ENCODE data around the gene FGD6.
"Not testable (repeated sequence)": the region's sequence is repeated elsewhere in the genome, so short reads cannot be mapped to it uniquely, and the experiment has no call there.

The FGD6 gene

GRCh38 chr12:95105540-95105939, 111.7 kb downstream of the FGD6 start:
- TF ChIP-seq, protein P1, sequence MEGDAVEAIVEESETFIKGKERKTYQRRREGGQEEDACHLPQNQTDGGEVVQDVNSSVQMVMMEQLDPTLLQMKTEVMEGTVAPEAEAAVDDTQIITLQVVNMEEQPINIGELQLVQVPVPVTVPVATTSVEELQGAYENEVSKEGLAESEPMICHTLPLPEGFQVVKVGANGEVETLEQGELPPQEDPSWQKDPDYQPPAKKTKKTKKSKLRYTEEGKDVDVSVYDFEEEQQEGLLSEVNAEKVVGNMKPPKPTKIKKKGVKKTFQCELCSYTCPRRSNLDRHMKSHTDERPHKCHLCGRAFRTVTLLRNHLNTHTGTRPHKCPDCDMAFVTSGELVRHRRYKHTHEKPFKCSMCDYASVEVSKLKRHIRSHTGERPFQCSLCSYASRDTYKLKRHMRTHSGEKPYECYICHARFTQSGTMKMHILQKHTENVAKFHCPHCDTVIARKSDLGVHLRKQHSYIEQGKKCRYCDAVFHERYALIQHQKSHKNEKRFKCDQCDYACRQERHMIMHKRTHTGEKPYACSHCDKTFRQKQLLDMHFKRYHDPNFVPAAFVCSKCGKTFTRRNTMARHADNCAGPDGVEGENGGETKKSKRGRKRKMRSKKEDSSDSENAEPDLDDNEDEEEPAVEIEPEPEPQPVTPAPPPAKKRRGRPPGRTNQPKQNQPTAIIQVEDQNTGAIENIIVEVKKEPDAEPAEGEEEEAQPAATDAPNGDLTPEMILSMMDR (IDR thresholded peaks at IDR 0.05) = no peak
- no peaks in the 10 kb centered on the region for H3K36me3 ChIP-seq (ENCODE audit: control insufficient read depth, insufficient read depth, low read length)
- no peak overlapping the region for H2AFZ ChIP-seq
- H3K4me2 ChIP-seq (ENCODE audit: low read length) = no peak overlapping the region
- H3K9ac ChIP-seq = no peak overlapping the region
- H3K27ac ChIP-seq = no peak overlapping the region
- H3K27me3 ChIP-seq (ENCODE audit: control insufficient read depth, insufficient read depth, low read length) = no peaks in the 10 kb centered on the region
- no peaks in the 10 kb centered on the region for H3K9me3 ChIP-seq (ENCODE audit: control insufficient read depth, low read length)
- H3K4me1 ChIP-seq = no peaks in the 10 kb centered on the region
- H3K4me3 ChIP-seq (ENCODE audit: low read depth, low read length) = no peak overlapping the region
- no peaks in the 10 kb centered on the region for H3K79me2 ChIP-seq

- H3K4me2 ChIP-seq (ENCODE audit: low read length) = no peak overlapping the region
- H2AFZ ChIP-seq = no peak overlapping the region
- H3K27me3 ChIP-seq (ENCODE audit: control insufficient read depth, insufficient read depth, low read length) = no peaks in the 10 kb centered on the region
- H3K4me3 ChIP-seq (ENCODE audit: low read depth, low read length) = no peak overlapping the region
- no peaks in the 10 kb centered on the region for H3K9me3 ChIP-seq (ENCODE audit: control insufficient read depth, low read length)
- no peaks in the 10 kb centered on the region for H3K79me2 ChIP-seq
- H3K36me3 ChIP-seq (ENCODE audit: control insufficient read depth, insufficient read depth, low read length) = no peaks in the 10 kb centered on the region
- H3K9ac ChIP-seq = no peak overlapping the region
- TF ChIP-seq, protein P1 (IDR thresholded peaks at IDR 0.05) = no peak
- H3K27ac ChIP-seq = no peak overlapping the region
- no peaks in the 10 kb centered on the region for H3K4me1 ChIP-seq
These were observed 112.3 kb downstream of the FGD6 start for GRCh38 chr12:95104919-95105452.

DNA sequence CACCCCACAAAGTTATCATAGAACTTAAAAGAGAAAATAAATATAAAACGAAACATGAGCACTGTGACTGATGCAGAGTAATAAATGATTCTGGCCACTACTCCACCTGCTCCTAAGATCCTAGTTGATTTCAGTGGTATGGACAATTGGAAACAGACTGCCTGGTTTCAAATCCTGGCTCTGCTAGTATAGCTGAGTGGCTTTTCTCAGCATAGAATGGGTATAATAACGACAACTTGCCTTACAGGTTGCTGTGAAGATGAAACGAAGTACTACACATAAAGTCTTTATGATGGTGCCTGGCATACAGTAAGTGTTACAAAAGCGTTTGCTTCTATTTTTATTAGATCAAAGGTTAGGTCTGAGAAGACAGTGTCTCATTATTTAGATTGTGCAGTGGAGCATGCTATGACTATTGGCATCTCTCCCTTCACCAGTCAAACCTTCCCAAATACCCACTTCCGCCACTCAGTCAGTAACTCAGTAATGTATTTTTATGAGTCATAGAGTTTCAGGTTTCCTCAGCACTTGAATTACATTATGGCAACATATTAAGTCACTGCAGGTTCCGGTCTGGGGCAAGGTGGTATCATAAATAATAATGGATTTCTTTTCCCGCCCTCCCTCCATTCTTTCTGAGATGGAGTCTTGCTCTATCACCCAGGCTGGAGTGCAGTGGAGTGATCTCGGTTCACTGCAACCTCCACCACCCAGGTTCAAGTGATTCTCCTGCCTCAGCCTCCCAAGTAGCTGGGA, 114.2 kb downstream of the FGD6 start:
- no peak overlapping the region for H2AFZ ChIP-seq
- no peak overlapping the region for H3K4me3 ChIP-seq (ENCODE audit: low read depth, low read length)
- no peak overlapping the region for H3K9ac ChIP-seq
- no peaks in the 10 kb centered on the region for H3K9me3 ChIP-seq (ENCODE audit: control insufficient read depth, low read length)
- no peaks in the 10 kb centered on the region for H3K27me3 ChIP-seq (ENCODE audit: control insufficient read depth, insufficient read depth, low read length)
- TF ChIP-seq, protein P1 (IDR thresholded peaks at IDR 0.05) = no peak
- no peak overlapping the region for H3K27ac ChIP-seq
- no peak overlapping the region for H3K4me2 ChIP-seq (ENCODE audit: low read length)
- no peaks in the 10 kb centered on the region for H3K79me2 ChIP-seq
- H3K4me1 ChIP-seq = no peaks in the 10 kb centered on the region
- H3K36me3 ChIP-seq (ENCODE audit: control insufficient read depth, insufficient read depth, low read length) = no peaks in the 10 kb centered on the region

GRCh38 chr12:95101957-95102356, 115.3 kb downstream of the FGD6 start:
- H3K4me2 ChIP-seq (ENCODE audit: low read length); H3K27ac ChIP-seq; H3K79me2 ChIP-seq; H3K36me3 ChIP-seq (ENCODE audit: control insufficient read depth, insufficient read depth, low read length); H3K9ac ChIP-seq; H3K4me3 ChIP-seq (ENCODE audit: low read depth, low read length); H2AFZ ChIP-seq; H3K4me1 ChIP-seq; H3K9me3 ChIP-seq (ENCODE audit: control insufficient read depth, low read length); H3K27me3 ChIP-seq (ENCODE audit: control insufficient read depth, insufficient read depth, low read length): not testable (repeated sequence)

GRCh38 chr12:95100264-95101190, 116.7 kb downstream of the FGD6 start:
- no peaks in the 10 kb centered on the region for H3K4me1 ChIP-seq
- H3K4me3 ChIP-seq (ENCODE audit: low read depth, low read length) = no peak overlapping the region
- TF ChIP-seq, protein P1 (IDR thresholded peaks at IDR 0.05) = no peak
- no peaks in the 10 kb centered on the region for H3K27me3 ChIP-seq (ENCODE audit: control insufficient read depth, insufficient read depth, low read length)
- H3K79me2 ChIP-seq = no peaks in the 10 kb centered on the region
- H3K9me3 ChIP-seq (ENCODE audit: control insufficient read depth, low read length) = no peaks in the 10 kb centered on the region
- no peak overlapping the region for H2AFZ ChIP-seq
- H3K9ac ChIP-seq = no peak overlapping the region
- no peak overlapping the region for H3K4me2 ChIP-seq (ENCODE audit: low read length)
- no peaks in the 10 kb centered on the region for H3K36me3 ChIP-seq (ENCODE audit: control insufficient read depth, insufficient read depth, low read length)
- no peak overlapping the region for H3K27ac ChIP-seq

Measured in parathyroid adenoma (tissue), 2 donors.